Measurements from ENCODE around the gene PAX2.

Gene PAX2

DNA sequence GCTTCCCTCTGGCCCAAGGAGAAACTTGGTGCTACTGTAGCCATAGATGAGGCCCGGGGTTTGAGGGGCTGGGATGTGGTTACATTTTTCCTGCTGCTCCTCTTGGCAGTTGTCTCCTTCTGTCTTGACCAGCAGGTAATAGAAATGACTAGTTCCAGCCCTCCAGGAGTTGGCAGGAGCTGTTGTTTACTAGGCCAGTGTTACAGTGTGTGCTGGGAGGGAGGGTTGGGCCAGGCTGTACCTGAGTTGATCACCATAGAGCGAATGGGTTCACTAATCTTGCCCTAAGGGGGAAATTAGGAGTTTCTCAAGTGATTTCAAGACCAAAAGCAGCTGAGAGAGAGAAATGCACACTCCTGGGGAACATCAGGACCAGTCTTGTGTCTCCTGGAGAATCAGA is 34.9 kb downstream of the PAX2 start:
- DNase-seq (ENCODE audit: insufficient read length, low spot score) = no peak
- no peak for TF ChIP-seq SPI1 (IDR thresholded peaks at IDR 0.05; ENCODE audit: low read depth, low read length)
- no peak for TF ChIP-seq PAX5 (IDR thresholded peaks at IDR 0.05; ENCODE audit: insufficient read depth, low read length, severe bottlenecking)
- no peak for TF ChIP-seq TAF1 (IDR thresholded peaks at IDR 0.05; ENCODE audit: low read depth, low read length)
- no peak for TF ChIP-seq POLR2AphosphoS5 (IDR thresholded peaks at IDR 0.05; ENCODE audit: low read depth, low read length)
- TF ChIP-seq POLR2A (IDR thresholded peaks at IDR 0.05; ENCODE audit: low read depth, low read length) = no peak
- TF ChIP-seq POU2F2 (IDR thresholded peaks at IDR 0.05; ENCODE audit: low read depth, low read length) = no peak
- no peak for FAIRE-seq

- DNase-seq (ENCODE audit: insufficient read length, low spot score) (no peak), FAIRE-seq (no peak)
- TF ChIP-seq SPI1 (IDR thresholded peaks at IDR 0.05; ENCODE audit: low read depth, low read length) = no peak
- TF ChIP-seq POLR2A (IDR thresholded peaks at IDR 0.05; ENCODE audit: low read depth, low read length) = no peak
- no peak for TF ChIP-seq POU2F2 (IDR thresholded peaks at IDR 0.05; ENCODE audit: low read depth, low read length)
- no peak for TF ChIP-seq TAF1 (IDR thresholded peaks at IDR 0.05; ENCODE audit: low read depth, low read length)
- TF ChIP-seq POLR2AphosphoS5 (IDR thresholded peaks at IDR 0.05; ENCODE audit: low read depth, low read length) = no peak
- no peak for TF ChIP-seq PAX5 (IDR thresholded peaks at IDR 0.05; ENCODE audit: insufficient read depth, low read length, severe bottlenecking)
Observed at GRCh38 chr10:100781145-100781665, 35.8 kb downstream of the PAX2 start.

DNA sequence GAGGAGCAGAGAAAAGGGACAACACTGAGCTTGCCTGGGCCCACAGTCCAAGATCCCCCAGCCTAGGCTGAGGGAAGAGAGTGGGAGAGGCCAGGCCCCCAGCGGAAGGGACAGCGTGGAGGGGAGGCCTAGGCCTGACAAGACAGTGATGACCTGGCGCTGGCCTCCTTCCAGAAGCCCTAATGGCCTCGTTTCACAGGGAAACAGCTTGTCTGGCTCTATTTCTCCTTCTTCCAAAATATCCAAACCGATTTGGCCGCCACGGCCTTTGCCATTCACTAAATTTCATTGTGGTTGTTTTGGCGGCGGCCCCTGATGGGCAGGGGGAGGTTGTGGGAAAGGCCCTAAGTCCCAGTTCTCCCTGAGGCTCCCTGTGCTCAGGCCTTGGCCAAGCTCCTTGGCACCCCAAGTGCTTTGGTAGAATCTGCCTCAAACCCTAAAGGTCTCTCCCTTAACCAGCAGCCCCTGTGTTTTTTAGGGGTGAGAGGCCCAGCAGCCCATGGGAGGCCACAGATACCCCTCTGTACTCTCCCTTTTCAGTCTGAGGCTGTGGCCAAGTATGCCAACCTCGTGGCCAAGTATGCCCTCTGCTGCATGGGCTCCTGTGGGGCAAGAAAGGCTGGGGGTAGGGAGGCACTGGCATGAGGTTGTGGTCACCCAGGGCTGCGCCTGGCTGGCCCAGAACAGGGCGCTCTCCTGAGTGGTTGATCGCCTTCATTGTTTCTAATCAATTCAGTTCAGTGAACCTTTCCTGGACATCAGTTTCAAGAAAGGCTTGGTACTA is 37.3 kb downstream of the PAX2 start:
- TF ChIP-seq POLR2A (IDR thresholded peaks at IDR 0.05; ENCODE audit: low read depth, low read length) (no peak), TAF1 (IDR thresholded peaks at IDR 0.05; ENCODE audit: low read depth, low read length) (no peak), PAX5 (IDR thresholded peaks at IDR 0.05; ENCODE audit: insufficient read depth, low read length, severe bottlenecking) (no peak), SPI1 (IDR thresholded peaks at IDR 0.05; ENCODE audit: low read depth, low read length) (no peak), POU2F2 (IDR thresholded peaks at IDR 0.05; ENCODE audit: low read depth, low read length) (no peak), POLR2AphosphoS5 (IDR thresholded peaks at IDR 0.05; ENCODE audit: low read depth, low read length) (no peak)
- DNase-seq (ENCODE audit: insufficient read length, low spot score) (no peak), FAIRE-seq (no peak)

DNA sequence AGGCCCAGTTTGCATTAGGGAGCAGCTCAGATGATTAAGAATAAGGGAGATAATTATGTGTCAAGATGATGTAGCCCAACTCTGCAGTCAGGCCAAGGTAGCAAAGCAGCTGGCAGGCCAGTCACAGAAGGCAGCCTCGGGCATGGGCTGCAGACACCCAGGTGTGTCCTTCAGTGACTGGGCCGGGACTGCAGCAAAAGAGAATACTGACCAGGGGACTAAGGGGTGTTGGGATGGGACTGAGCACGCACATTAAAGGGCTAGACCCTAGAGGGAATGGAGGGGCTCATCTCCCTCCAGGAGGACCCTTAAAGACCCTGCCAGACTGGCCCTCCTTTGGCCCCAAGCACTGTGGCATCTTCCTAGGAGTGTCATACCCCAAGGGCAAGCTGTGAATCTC is 38.7 kb downstream of the PAX2 start:
- no peak for TF ChIP-seq PAX5 (IDR thresholded peaks at IDR 0.05; ENCODE audit: insufficient read depth, low read length, severe bottlenecking)
- TF ChIP-seq SPI1 (IDR thresholded peaks at IDR 0.05; ENCODE audit: low read depth, low read length) = no peak
- no peak for TF ChIP-seq POU2F2 (IDR thresholded peaks at IDR 0.05; ENCODE audit: low read depth, low read length)
- no peak for TF ChIP-seq TAF1 (IDR thresholded peaks at IDR 0.05; ENCODE audit: low read depth, low read length)
- no peak for TF ChIP-seq POLR2A (IDR thresholded peaks at IDR 0.05; ENCODE audit: low read depth, low read length)
- no peak for TF ChIP-seq POLR2AphosphoS5 (IDR thresholded peaks at IDR 0.05; ENCODE audit: low read depth, low read length)
- DNase-seq (ENCODE audit: insufficient read length, low spot score) = no peak
- FAIRE-seq = no peak

DNA sequence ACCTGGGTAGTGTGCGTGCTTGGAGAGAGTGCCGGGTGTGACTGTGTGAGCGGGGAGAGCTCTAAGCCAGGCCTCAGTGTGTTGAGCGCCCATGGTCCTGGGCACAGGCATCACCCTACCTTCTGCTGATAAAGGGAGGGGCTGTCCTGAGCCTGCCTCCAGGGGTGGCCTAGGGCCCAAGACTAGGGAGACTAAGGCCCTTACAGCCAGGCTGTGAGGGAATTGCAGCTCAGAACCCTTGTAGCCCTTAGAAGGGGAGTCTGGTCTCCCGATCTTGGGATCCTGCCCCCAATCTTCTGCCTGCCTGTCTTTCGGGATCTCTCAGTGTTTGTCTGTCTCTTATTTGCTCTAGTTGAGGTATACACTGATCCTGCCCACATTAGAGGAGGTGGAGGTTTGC is 41.2 kb downstream of the PAX2 start:
- FAIRE-seq (no peak), DNase-seq (ENCODE audit: insufficient read length, low spot score) (no peak)
- no peak for TF ChIP-seq SPI1 (IDR thresholded peaks at IDR 0.05; ENCODE audit: low read depth, low read length)
- TF ChIP-seq TAF1 (IDR thresholded peaks at IDR 0.05; ENCODE audit: low read depth, low read length) = no peak
- TF ChIP-seq POLR2A (IDR thresholded peaks at IDR 0.05; ENCODE audit: low read depth, low read length) = no peak
- no peak for TF ChIP-seq PAX5 (IDR thresholded peaks at IDR 0.05; ENCODE audit: insufficient read depth, low read length, severe bottlenecking)
- TF ChIP-seq POU2F2 (IDR thresholded peaks at IDR 0.05; ENCODE audit: low read depth, low read length) = no peak
- no peak for TF ChIP-seq POLR2AphosphoS5 (IDR thresholded peaks at IDR 0.05; ENCODE audit: low read depth, low read length)

DNA sequence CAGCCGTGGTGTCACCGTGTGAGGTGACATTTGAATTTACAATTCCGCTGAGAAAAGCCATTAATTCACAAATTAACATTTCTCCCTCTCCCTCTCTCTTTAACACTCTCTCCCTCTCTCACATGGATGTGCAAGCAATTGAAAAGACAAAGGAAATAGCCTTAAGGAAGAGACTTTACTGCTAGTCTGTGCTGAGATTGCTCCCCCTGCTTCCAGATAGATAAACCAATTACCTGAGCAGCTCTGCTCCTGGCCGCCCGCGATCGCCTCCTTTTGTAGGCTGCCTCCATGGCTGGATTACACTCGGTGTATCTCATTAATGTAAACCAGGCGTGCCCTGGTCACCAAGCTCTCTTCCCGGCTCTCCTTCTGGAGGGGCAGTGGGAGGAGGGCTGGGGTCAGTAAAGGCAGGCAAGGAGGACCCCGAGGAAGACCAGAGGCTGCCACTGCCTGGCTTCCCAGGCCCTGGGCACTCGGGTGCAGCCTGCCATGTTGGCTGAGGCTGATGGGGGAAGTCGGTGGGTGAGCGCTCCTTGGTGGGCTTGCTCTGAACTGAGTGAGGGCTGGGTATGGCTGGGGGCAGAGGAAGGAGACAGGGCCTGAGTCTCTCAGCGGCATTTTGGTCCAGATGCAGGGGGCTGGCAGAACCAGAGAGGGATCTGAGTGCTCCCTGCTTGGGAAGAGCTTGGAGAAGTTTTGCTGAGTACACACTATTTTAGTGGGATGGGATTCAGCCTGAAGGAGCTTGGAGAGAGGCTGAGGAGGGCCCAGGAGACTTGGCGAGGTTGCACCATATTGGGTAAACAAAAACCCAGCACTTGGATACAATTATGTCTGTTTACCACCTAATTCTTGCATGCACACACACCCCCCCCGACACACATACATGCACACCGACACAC is 42.9 kb downstream of the PAX2 start:
- DNase-seq (ENCODE audit: insufficient read length, low spot score) (no peak), FAIRE-seq (no peak)
- TF ChIP-seq TAF1 (IDR thresholded peaks at IDR 0.05; ENCODE audit: low read depth, low read length) (no peak), POLR2A (IDR thresholded peaks at IDR 0.05; ENCODE audit: low read depth, low read length) (no peak), SPI1 (IDR thresholded peaks at IDR 0.05; ENCODE audit: low read depth, low read length) (no peak), PAX5 (IDR thresholded peaks at IDR 0.05; ENCODE audit: insufficient read depth, low read length, severe bottlenecking) (no peak), POLR2AphosphoS5 (IDR thresholded peaks at IDR 0.05; ENCODE audit: low read depth, low read length) (no peak), POU2F2 (IDR thresholded peaks at IDR 0.05; ENCODE audit: low read depth, low read length) (no peak)

DNA sequence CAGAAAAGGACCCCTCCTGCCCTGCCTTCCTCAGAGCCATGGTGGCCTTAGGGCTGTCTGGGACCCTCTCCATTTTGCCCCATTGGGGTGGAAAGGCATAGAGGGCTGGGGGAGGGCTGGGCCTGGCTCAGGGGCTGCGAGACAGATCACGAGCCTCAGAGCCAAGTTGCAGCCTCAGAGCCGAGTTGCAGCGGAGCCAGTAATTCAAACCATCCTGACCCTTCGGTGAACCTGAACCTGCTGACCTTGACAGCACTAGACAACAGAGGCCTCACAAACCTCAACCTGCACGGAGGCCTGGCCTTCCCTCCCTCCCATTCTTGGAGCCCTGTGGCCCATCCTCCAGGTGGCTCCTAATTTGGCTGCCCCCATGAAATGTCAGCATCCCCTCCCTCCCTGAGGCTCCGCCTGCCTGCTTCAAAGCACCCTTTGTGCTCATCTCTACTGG is 45.4 kb downstream of the PAX2 start:
- TF ChIP-seq SPI1 (IDR thresholded peaks at IDR 0.05; ENCODE audit: low read depth, low read length) = no peak
- TF ChIP-seq TAF1 (IDR thresholded peaks at IDR 0.05; ENCODE audit: low read depth, low read length) = no peak
- TF ChIP-seq POU2F2 (IDR thresholded peaks at IDR 0.05; ENCODE audit: low read depth, low read length) = no peak
- DNase-seq (ENCODE audit: insufficient read length, low spot score) (no peak), FAIRE-seq (no peak)

GRCh38 chr10:100791369-100792058 is 46.1 kb downstream of the PAX2 start:
- DNase-seq (ENCODE audit: insufficient read length, low spot score) (no peak), FAIRE-seq (no peak)
- TF ChIP-seq PAX5 (IDR thresholded peaks at IDR 0.05; ENCODE audit: insufficient read depth, low read length, severe bottlenecking) (no peak), SPI1 (IDR thresholded peaks at IDR 0.05; ENCODE audit: low read depth, low read length) (no peak), POU2F2 (IDR thresholded peaks at IDR 0.05; ENCODE audit: low read depth, low read length) (no peak), POLR2A (IDR thresholded peaks at IDR 0.05; ENCODE audit: low read depth, low read length) (no peak), TAF1 (IDR thresholded peaks at IDR 0.05; ENCODE audit: low read depth, low read length) (no peak), POLR2AphosphoS5 (IDR thresholded peaks at IDR 0.05; ENCODE audit: low read depth, low read length) (no peak)
